KMS-11 (cell line): ENCODE results near the gene ARHGAP24.

Source experiments
- H2AFZ ChIP-seq: fragments of 200-600 bp; sonication (generic); 2 replicates; pipeline ENCODE4 v1.6.1; 2016; ENCODE audit warnings: antibody characterized with exemption, mixed run types, low read depth
- H3K27ac ChIP-seq: fragments of 200-600 bp; sonication (generic); 2 replicates; pipeline ENCODE4 v1.6.1; 2016; ENCODE audit warnings: mild to moderate bottlenecking, mixed run types
- H3K27me3 ChIP-seq: fragments of 200-600 bp; sonication (generic); 2 replicates; pipeline ENCODE4 v1.6.1; 2017; ENCODE audit warnings: mild to moderate bottlenecking, low read depth, mixed run types, moderate library complexity; ENCODE audit not compliant: insufficient read depth
- H3K36me3 ChIP-seq: fragments of 200-600 bp; sonication (generic); 2 replicates; pipeline ENCODE4 v1.6.1; 2017; ENCODE audit warnings: mild to moderate bottlenecking, mixed run types; ENCODE audit not compliant: insufficient read depth
- H3K4me1 ChIP-seq: fragments of 200-600 bp; sonication (generic); 2 replicates; pipeline ENCODE4 v1.6.1; 2016; ENCODE audit warnings: mild to moderate bottlenecking, low read depth, mixed run types; ENCODE audit not compliant: poor library complexity, severe bottlenecking
- H3K4me2 ChIP-seq: fragments of 200-600 bp; sonication (generic); 2 replicates; pipeline ENCODE4 v1.7.0; 2016; ENCODE audit warnings: mild to moderate bottlenecking, mixed run types
- H3K4me3 ChIP-seq: fragments of 200-600 bp; sonication (generic); IDR thresholded peaks from 2 replicates; pipeline ENCODE4 v1.6.1; 2017; ENCODE audit warnings: low read depth, low read length, mixed read lengths; ENCODE audit not compliant: insufficient read depth
- H3K79me2 ChIP-seq: fragments of 200-600 bp; sonication (generic); 2 replicates; pipeline ENCODE4 v1.6.1; 2016; ENCODE audit warnings: low read depth, mixed run types; ENCODE audit not compliant: insufficient read depth
- H3K9ac ChIP-seq: fragments of 200-600 bp; sonication (generic); 2 replicates; pipeline ENCODE4 v1.6.1; 2016; ENCODE audit warnings: mild to moderate bottlenecking, mixed run types
- H4K20me1 ChIP-seq: fragments of 200-600 bp; sonication (generic); 2 replicates; pipeline ENCODE4 v1.6.1; 2016; ENCODE audit warnings: mild to moderate bottlenecking, mixed run types; ENCODE audit not compliant: insufficient read depth
- TF ChIP-seq, protein P1 (sequence below): fragments of 200-600 bp; sonication (generic); conservative IDR thresholded peaks from 2 replicates; pipeline ENCODE4 v1.6.1; 2017; ENCODE audit warnings: low read depth, mild to moderate bottlenecking, antibody characterized with exemption, low read length, moderate library complexity, mixed read lengths

The ARHGAP24 gene

DNA sequence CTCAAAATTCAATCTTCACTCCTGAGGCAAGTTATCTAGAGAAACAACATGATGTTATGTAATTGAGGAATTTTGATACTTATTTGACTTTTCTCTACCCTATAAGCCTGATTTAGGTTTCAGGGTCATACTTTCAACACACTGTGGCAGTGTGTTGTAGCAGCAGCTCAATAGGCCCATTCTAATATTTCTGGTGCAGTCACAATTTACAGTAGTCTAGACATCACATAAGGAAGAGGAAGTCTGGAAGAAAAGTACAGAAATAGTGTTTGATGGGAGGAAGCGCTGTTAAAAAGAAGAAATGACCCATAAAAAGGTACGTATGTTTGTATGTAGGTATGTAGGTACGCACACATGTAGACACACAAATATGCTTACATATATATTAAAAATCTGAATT is 194.3 kb downstream of the ARHGAP24 start:
- no peaks in the 10 kb centered on the region for H4K20me1 ChIP-seq
- no peaks in the 10 kb centered on the region for H3K79me2 ChIP-seq
- no peak overlapping the region for H3K27ac ChIP-seq
- H3K9ac ChIP-seq, result no peak overlapping the region
- no peak overlapping the region for H3K4me3 ChIP-seq
- H2AFZ ChIP-seq, result no peak overlapping the region
- TF ChIP-seq, protein P1, sequence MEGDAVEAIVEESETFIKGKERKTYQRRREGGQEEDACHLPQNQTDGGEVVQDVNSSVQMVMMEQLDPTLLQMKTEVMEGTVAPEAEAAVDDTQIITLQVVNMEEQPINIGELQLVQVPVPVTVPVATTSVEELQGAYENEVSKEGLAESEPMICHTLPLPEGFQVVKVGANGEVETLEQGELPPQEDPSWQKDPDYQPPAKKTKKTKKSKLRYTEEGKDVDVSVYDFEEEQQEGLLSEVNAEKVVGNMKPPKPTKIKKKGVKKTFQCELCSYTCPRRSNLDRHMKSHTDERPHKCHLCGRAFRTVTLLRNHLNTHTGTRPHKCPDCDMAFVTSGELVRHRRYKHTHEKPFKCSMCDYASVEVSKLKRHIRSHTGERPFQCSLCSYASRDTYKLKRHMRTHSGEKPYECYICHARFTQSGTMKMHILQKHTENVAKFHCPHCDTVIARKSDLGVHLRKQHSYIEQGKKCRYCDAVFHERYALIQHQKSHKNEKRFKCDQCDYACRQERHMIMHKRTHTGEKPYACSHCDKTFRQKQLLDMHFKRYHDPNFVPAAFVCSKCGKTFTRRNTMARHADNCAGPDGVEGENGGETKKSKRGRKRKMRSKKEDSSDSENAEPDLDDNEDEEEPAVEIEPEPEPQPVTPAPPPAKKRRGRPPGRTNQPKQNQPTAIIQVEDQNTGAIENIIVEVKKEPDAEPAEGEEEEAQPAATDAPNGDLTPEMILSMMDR, result no peak
- H3K4me1 ChIP-seq, result no peaks in the 10 kb centered on the region
- no peaks in the 10 kb centered on the region for H3K36me3 ChIP-seq
- H3K4me2 ChIP-seq, result no peak overlapping the region
- H3K27me3 ChIP-seq, result no peaks in the 10 kb centered on the region

DNA sequence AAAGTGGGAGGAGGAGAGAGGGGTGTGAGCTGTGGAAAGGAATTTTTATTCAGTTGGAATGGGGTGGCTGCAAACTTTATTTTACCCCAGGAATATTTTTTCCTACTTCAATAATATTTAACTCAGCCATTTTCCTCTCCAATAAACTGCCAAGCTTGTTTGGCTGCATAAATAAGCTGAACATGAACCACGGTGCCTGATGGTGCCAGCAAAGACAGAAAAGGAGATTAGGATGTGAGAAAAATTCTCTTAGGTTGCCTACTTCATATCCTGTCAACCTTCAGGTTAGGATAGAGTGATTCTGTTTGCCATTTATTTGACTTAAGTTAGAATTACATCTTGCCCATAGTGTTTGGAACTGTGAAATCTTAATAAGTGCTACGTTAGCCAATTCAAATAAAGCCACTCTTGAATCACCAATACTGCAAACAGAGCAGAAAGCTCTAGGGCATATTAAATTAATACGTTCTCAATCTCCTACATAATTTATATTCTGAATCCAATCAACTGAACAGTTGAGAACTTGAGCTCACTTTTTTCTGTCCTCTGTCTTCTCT is 195.1 kb downstream of the ARHGAP24 start:
- Histone ChIP-seq H3K27me3 (no peaks in the 10 kb centered on the region), H3K36me3 (no peaks in the 10 kb centered on the region), H3K9ac (no peak overlapping the region), H3K27ac (no peak overlapping the region), H3K4me1 (no peaks in the 10 kb centered on the region), H3K4me2 (no peak overlapping the region), H4K20me1 (no peaks in the 10 kb centered on the region), H2AFZ (no peak overlapping the region), H3K4me3 (no peak overlapping the region), H3K79me2 (no peaks in the 10 kb centered on the region)
- TF ChIP-seq, protein P1, result no peak

DNA sequence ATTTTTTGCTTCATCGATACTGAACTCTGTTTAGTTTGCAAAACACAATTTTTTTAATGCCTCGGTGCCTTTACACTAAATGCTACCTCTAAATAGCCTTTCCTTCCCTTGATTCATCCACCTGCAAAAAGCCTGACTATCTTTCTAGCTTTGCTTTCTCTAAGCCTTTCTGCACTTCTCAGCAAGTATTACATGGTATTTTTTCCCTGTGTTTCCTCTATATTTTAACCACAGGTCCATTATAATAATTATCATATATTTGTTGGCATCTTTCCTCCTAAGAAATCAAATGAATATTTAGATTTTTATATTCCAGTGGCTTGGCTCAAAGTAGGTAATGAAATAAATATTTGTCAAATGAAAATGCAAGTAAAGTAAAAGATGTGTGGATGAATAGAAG is 196.2 kb downstream of the ARHGAP24 start:
- Histone ChIP-seq H3K4me2 (no peak overlapping the region), H3K9ac (no peak overlapping the region), H3K4me1 (no peaks in the 10 kb centered on the region), H3K4me3 (no peak overlapping the region), H4K20me1 (no peaks in the 10 kb centered on the region), H2AFZ (no peak overlapping the region), H3K79me2 (no peaks in the 10 kb centered on the region), H3K27me3 (no peaks in the 10 kb centered on the region), H3K36me3 (no peaks in the 10 kb centered on the region), H3K27ac (no peak overlapping the region)
- TF ChIP-seq, protein P1, result no peak

DNA sequence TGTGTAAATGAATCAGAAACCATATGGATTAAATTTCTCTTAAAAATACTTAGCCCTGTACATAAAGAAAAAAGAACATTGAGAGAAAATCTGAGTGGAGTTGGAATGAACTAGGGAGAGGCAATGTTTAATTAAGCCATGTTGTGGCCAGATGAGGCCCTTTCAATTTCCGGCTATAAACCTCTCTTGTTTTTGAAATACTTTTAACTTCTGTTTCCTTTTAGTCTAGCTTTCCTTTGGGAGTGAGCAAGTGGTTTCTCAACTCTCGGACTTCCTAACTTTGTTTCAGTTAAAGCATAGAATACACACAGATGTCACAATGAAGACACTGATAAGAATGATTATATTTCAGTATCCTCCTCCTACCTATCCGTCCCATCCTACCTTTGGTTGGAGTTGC is 197.2 kb downstream of the ARHGAP24 start:
- TF ChIP-seq, protein P1, result no peak
- no peaks in the 10 kb centered on the region for H4K20me1 ChIP-seq
- H3K27me3 ChIP-seq, result no peaks in the 10 kb centered on the region
- no peak overlapping the region for H3K9ac ChIP-seq
- H3K4me2 ChIP-seq, result no peak overlapping the region
- H3K27ac ChIP-seq, result no peak overlapping the region
- no peaks in the 10 kb centered on the region for H3K4me1 ChIP-seq
- H2AFZ ChIP-seq, result no peak overlapping the region
- H3K4me3 ChIP-seq, result no peak overlapping the region
- no peaks in the 10 kb centered on the region for H3K79me2 ChIP-seq
- H3K36me3 ChIP-seq, result no peaks in the 10 kb centered on the region
